HG02588 (cell line): ENCODE measurements around the gene GPR12.

Experiments used
- ATAC-seq: cut with Tn5 transposase; IDR thresholded peaks from one replicate; pipeline ENCODE4 v1.9.1; 2021; ENCODE audit warnings: mild to moderate bottlenecking, moderate library complexity; ENCODE audit not compliant: unreplicated experiment

Gene GPR12

DNA sequence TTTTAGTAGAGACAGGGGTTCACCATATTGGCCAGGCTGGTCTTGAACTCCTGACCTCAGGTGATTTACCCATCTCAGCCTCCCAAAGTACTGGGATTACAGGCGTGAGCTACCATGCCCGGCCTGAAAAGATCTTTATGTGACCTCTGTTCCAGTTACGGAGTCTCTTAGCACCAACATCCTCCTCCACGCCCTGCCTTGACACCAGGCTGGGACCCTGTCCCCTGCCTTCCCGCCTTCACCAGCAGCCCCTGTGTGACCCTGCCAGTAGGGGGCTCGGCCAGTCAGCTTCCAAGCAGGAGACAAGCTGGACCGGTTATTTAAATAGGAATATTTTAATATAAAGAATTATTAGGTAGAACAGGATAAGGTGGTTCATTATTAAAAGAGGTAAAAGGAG lies 54.2 kb downstream of the GPR12 start:
- no peak for ATAC-seq

DNA sequence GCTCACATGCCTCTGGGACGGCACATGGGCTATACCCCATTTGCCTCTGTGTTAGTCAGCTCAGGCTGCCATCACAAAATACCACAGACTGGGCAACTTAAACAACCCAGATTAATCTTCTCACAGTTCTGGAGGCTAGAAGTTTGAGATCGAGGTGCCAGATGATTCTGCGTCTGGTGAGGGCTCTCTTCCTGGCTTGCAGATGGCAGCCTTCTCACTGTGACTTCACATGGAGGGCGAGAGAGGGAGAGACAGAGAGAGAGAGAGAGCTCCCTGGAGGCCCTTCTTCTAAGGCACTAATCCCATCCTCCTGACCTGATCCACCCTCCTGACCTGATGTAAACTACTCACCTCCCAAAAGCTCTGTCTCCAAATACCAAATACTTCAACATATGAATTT lies 55.0 kb downstream of the GPR12 start:
- ATAC-seq: no peak
